SKM-1 (cell line): Measurements from ENCODE around the gene CCDC57.
"Not testable (repeated sequence)": the region's sequence is repeated elsewhere in the genome, so short reads cannot be mapped to it uniquely, and the experiment has no call there.

Experiments
- DNase-seq: peaks from one replicate; lab custom pipeline; 2025; ENCODE audit not compliant: unreplicated experiment; lab: John Stamatoyannopoulos, UW

Gene CCDC57, protein sequence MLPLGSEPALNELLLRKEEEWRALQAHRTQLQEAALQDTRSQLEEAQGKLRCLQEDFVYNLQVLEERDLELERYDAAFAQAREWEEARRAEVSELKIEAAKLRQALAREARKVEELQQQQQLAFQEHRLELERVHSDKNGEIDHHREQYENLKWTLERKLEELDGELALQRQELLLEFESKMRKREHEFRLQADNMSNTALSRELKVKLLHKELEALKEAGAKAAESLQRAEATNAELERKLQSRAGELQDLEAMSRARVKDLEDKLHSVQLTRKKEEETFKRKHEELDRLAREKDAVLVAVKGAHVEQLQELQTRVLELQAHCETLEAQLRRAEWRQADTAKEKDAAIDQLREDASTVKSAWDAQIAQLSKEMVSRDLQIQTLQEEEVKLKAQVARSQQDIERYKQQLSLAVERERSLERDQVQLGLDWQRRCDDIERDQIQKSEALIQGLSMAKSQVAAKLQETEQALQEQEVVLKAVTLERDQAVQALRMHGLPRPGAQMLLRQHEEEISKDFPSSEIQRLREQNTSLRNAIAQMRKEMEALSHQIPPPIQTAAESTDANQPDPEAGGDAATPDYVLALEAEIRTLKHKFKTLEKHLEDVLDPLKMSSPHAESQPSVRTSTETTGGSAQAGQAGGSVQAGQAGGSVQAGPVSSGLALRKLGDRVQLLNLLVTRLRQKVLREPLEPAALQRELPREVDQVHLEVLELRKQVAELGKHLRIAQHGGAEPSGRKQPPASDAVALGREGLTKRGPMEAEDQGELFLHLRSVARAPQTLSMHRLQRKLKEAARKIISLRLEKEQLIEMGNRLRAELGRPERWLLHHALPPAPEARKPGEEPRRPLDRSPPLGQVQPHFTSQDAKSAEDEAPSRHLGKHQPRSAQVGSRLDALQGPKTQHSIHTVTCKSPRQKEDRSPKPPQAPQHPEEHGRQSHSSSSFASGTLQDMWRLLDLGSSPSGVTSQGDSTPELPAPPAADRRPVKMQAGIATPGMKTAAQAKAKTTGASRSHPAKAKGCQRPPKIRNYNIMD

DNA sequence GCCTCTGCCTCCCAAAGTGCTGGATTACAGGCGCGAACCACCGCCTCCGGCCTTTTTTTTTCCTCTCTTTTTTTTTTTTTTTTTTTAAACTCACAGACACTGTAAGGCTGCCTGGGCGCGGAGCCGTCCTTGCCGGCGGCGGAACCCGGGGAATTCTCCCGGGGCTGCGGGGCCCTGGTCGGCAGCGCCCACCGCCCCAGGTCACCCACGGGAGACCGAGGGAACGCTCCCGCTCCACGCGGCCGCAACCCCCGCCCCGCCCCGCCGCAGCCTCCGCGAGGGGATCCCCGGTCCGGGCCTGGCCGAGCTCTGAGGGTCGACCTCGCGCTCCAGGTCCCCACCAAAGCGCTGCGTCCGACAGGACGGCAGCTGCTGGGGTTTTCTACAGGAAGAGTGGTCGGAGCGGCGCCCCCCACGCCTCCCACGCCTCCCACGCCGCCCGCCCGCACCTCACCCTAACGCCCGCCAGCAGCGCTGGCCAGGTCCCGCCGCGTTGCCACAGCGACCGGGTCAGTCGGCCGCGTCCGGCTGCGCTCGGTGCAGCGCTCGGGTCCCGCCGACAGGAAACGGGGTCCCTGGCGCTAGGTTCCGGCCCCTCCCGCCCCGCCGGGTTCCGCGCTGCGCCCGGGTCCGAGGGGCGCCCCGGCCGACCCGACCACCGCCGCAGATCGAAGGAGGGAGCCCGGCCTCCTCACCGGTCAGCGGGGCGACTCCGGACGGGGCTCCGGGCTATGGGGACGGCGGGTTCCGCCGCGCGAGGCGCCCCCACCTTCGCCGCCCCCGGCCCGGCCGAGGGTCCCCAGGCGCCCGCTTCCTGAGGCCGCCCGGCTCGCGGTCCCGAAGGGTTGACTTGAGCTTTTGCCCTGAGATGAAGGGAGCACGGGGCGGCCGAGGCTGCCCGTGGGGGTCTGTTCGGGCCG lies at the start of gene CCDC57:
CCDC57 (minus strand) TSS at position 512 of the 920 bp plus-strand sequence. CDS start 10,898 bp downstream, outside the sequence.
- DNase-seq, result no peak

DNA sequence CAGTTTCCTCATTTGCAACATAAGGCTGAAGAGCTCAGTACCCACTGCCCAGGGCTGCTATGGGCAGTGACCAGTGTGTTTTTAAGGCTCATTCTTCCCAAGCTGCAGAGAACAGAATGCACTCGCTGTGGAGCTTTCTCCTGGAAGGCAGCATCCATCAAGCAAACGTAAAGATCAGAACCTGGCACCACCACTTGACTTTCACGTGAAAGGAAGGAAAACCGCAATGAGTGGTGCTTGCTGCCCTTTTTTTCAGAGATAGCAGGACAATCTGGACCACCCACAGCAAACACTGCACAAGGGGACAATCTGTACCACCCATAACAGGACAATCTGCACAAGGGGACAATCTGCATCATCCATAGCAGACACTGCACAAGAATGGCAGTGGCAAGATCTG lies 49.7 kb upstream of the CCDC57 start:
- no peak for DNase-seq

DNA sequence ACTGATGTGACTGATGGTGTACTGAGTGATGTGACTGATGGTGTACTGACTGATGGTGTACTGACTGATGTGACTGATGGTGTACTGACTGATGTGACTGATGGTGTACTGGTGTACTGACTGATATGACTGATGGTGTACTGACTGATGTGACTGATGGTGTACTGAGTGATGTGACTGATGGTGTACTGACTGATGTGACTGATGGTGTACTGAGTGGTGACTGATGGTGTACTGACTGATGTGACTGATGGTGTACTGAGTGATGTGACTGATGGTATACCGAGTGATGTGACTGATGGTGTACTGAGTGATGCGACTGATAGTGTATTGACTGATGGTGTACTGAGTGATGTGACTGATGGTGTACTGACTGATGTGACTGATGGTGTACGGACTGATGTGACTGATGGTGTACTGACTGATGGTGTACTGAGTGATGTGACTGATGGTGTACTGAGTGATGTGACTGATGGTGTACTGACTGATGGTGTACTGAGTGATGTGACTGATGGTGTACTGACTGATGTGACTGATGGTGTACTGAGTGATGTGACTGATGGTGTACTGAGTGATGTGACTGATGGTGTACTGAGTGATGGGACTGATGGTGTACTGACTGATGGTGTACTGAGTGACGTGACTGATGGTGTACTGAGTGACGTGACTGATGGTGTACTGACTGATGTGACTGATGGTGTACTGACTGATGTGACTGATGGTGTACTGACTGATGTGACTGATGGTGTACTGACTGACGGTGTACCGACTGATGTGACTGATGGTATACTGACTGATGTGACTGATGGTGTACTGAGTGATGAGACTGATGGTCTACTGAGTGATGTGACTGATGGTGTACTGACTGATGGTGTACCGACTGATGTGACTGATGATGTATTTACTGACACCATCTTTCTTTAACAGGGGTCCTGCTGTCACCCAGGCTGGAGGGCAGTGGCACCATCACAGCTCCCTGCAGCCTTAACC lies 47.6 kb upstream of the CCDC57 start:
- not testable (repeated sequence) for DNase-seq

DNA sequence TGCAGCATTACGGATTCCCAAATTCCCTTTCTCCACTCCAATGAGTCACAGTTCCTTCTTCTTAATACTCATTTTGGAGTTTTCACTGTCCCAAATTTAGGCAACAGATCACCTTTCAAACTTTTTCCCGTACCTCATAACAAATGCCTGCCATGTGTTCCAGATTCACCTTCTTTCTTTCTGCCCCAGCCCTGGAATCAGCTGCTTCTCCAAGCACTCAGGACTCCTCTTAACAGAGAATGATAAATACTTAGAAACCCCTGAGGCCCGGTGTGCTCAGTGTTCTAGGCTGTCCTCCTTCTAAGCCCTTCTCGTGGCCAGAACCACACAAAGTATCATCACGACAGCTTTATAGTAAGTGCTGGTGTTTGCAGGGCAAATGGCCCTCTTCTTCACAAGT lies 45.9 kb upstream of the CCDC57 start:
- no peak for DNase-seq

DNA sequence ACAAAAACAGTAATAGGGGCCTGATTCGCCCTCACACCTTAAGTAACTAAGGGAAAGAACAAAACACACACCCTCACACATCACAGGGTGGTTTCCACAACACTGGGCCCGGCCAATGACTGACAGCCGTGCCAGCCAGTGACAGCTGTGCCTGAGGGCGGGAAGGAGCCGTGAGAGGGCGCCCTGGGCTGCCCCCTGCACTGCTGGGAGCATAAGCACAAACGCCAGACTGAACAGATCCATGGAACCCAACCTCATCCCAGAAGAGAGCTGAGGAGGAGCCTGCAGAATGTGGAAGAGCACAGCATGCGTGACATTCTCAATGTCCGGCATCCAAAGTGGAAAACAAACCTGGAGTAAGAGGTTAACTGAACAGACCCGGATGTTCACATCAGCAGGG lies 44.8 kb upstream of the CCDC57 start:
- no peak for DNase-seq

DNA sequence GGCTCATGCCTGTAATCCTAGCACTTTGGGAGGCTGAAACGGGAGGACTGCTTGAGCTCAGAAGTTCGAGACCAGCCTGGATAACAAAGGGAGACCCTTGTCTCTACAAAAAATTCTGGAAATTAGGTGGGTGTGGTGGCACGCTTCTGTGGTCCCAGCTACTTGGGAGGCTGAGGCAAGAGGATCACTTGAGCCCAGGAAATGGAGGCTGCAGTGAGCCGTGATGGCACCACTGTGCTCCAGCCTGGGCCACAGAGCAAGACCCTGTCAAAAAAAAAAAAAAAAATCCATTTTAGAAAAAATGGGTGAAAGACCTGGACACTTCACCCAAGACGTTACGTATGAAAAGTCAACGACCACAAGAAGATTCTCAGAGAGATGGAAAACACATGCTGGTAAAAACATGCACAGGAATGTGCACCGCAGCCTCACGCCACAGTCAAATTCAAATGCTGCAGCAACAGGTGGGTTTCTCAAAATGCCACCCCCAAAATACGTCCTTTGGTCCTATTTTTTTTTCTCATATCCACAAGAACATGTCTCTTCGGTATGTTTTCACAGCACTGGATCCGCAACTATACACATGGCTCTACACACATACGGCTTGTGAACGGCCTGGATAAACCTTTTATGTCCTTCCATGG lies 43.7 kb upstream of the CCDC57 start:
- DNase-seq, result no peak

DNA sequence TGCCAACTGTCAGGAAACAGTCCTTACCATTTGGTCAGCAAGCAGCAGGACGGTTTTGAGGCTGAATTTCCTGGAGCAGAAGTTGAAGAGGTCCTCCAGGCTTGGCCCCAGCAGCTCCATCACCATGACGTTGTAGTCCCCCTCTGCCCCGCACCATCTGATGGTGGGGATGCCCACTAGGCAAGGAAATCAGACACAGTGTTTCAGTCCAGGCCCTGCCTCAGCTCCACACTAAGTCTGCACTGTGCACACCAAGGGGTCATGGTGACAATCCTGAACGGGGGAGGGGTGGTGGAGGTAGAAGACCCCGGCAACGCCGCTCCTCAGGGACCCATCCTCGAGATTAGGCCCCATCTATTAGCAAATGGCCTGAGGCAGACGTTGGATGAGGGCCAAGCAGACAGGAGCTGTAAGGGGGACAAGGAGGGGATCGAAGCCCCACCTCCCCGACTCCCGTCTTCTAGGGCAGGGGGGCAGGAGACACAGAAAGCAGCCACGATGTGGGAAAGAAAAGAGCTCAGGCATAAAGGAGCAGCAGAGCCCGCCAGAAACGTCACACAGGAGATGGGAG lies 42.8 kb upstream of the CCDC57 start:
- no peak for DNase-seq

GRCh38 chr17:82254746-82255145 lies 42.1 kb upstream of the CCDC57 start:
- DNase-seq, result not testable (repeated sequence)

- not testable (repeated sequence) for DNase-seq
Observed at GRCh38 chr17:82254096-82254495, 41.5 kb upstream of the CCDC57 start.

DNA sequence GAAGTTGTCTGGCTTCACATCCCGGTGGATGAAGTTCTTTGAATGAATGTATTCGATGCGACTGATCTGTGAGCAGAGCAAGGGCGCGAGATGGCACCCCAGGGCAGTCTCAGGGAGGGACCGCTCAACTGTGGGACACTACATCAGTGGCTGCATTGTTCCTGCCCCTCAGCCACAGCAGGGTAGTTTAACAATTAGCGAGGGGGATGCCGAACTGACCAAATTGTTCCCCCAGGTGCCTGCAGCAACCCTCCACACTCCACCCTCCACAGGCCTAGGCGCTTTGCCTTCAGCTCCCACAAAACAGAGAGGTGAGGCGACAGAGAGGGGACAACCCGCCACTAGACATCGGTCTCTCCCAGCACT lies 40.5 kb upstream of the CCDC57 start:
- no peak for DNase-seq

DNA sequence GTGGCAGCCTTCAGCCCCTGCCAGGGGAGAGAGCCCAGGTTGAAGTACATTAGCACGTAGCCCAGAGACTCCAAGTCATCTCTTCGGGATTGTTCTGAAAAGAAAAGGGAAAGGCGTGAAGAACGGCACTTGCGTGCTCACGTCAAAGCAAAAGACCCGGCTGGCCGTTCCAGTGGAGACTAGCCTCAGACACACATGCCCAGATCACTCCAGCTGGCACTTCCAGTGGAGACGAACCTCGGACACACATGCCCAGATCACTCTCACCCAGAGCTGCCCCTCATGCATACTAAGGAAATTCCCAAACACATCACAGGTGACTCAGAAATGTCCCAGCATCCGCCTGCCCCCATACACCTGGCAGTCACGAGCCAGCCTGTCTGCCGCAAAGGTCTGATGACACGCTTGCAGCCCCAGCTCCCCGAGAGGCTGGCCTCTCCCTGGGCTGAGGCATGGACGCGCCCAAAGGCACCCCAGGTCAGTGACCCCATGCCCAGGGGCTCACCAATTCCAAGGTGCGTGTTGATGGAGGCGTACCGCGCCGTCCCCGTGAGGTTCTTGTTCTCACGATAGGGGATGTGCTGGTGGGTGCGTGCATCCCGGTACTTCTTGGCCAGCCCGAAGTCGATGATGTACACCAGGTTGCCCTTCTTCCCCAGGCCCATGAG lies 40.0 kb upstream of the CCDC57 start:
- no peak for DNase-seq

GRCh38 chr17:82250868-82251500 lies 38.3 kb upstream of the CCDC57 start:
- DNase-seq, result no peak

DNA sequence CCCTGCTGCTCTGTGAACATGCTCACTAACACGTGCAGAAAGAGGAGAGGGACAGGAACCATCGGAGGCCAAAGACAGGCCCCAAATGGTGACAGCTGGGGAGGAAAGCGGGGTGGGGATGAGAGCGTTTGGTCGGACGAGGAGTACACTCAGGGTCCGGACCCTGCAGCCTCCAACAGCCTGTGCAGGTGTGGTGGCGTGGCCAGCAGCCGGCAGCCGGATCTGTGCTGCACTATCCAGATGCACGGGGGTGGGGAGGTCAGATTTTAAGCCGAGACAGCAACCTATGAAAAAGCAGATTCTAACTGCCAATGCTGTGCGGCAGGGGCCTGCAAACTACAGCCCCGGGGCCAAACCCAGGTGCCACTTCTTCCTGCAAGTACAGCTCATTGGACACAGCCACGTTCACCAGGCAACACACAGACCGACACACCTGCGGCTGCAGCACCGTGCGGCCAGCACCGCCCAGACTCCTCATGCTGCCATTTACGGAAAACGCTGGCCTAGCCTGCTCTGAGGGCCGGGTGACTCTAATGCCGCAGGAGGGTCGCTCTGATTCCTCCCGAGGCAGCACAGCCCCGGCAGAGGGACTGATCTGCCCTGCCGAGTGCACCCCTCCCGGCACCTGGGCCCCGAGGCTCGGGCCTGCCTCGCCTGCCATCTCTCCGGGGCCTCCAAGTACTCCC lies 37.4 kb upstream of the CCDC57 start:
- no peak for DNase-seq

GRCh38 chr17:82248815-82249674 lies 36.4 kb upstream of the CCDC57 start:
- no peak for DNase-seq

GRCh38 chr17:82247856-82248671 lies 35.4 kb upstream of the CCDC57 start:
- no peak for DNase-seq
